HUES48 (cell line): Measurements from ENCODE around the gene TSHZ2.
"Not testable (repeated sequence)": the region's sequence is repeated elsewhere in the genome, so short reads cannot be mapped to it uniquely, and the experiment has no call there.

Experiments used
- H3K27ac ChIP-seq: one replicate; pipeline ENCODE4 v1.7.0; 2013; ENCODE audit warnings: low read depth, low read length, inconsistent platforms
- H3K27me3 ChIP-seq: 2 replicates; pipeline ENCODE4 v1.6.1; 2013; ENCODE audit warnings: mild to moderate bottlenecking, low read length; ENCODE audit not compliant: control insufficient read depth, insufficient read depth
- H3K36me3 ChIP-seq: 2 replicates; pipeline ENCODE4 v1.6.1; 2013; ENCODE audit warnings: low read length; ENCODE audit not compliant: control insufficient read depth, insufficient read depth
- H3K4me1 ChIP-seq: 2 replicates; pipeline ENCODE4 v1.6.1; 2013; ENCODE audit warnings: mild to moderate bottlenecking, low read length; ENCODE audit not compliant: control insufficient read depth, insufficient read depth
- H3K4me3 ChIP-seq: 2 replicates; pipeline ENCODE4 v1.5.1; 2013; ENCODE audit warnings: mild to moderate bottlenecking, low read depth, low read length
- H3K9ac ChIP-seq: 2 replicates; pipeline ENCODE4 v1.6.1; 2013; ENCODE audit warnings: mild to moderate bottlenecking, low read depth, low read length, moderate library complexity
- H3K9me3 ChIP-seq: 2 replicates; pipeline ENCODE4 v1.6.1; 2013; ENCODE audit warnings: low read length; ENCODE audit not compliant: control insufficient read depth, insufficient read depth

The TSHZ2 gene

GRCh38 chr20:53497246-53497645 is 525.1 kb downstream of the TSHZ2 start:
- no peak overlapping the region for H3K4me3 ChIP-seq
- H3K9ac ChIP-seq, result no peak overlapping the region
- no peaks in the 10 kb centered on the region for H3K9me3 ChIP-seq
- H3K27me3 ChIP-seq, result no peaks in the 10 kb centered on the region
- 0 out of 2 replicates have a peak, but pooled peaks cover 5% of the 10 kb centered on the region for H3K4me1 ChIP-seq
- no peak overlapping the region for H3K27ac ChIP-seq
- H3K36me3 ChIP-seq, result no peaks in the 10 kb centered on the region

- H3K9me3 ChIP-seq, result no peaks in the 10 kb centered on the region
- 0 out of 2 replicates have a peak, but pooled peaks cover 5% of the 10 kb centered on the region for H3K4me1 ChIP-seq
- H3K9ac ChIP-seq, result no peak overlapping the region
- H3K36me3 ChIP-seq, result no peaks in the 10 kb centered on the region
- no peaks in the 10 kb centered on the region for H3K27me3 ChIP-seq
- H3K4me3 ChIP-seq, result no peak overlapping the region
- H3K27ac ChIP-seq, result no peak overlapping the region
These were observed 526.2 kb downstream of the TSHZ2 start for GRCh38 chr20:53498341-53498740.

GRCh38 chr20:53500651-53501050 is 528.5 kb downstream of the TSHZ2 start:
- H3K4me3 ChIP-seq, result no peak overlapping the region
- no peaks in the 10 kb centered on the region for H3K27me3 ChIP-seq
- no peaks in the 10 kb centered on the region for H3K36me3 ChIP-seq
- no peaks in the 10 kb centered on the region for H3K4me1 ChIP-seq
- no peak overlapping the region for H3K9ac ChIP-seq
- H3K9me3 ChIP-seq, result no peaks in the 10 kb centered on the region
- no peak overlapping the region for H3K27ac ChIP-seq

- no peaks in the 10 kb centered on the region for H3K27me3 ChIP-seq
- H3K36me3 ChIP-seq, result no peaks in the 10 kb centered on the region
- no peaks in the 10 kb centered on the region for H3K9me3 ChIP-seq
- no peak overlapping the region for H3K27ac ChIP-seq
- no peak overlapping the region for H3K9ac ChIP-seq
- no peak overlapping the region for H3K4me3 ChIP-seq
- H3K4me1 ChIP-seq, result no peaks in the 10 kb centered on the region
These were observed 530.7 kb downstream of the TSHZ2 start for GRCh38 chr20:53502820-53503219.

GRCh38 chr20:53503517-53503919 is 531.4 kb downstream of the TSHZ2 start:
- Histone ChIP-seq H3K27ac (no peak overlapping the region), H3K9ac (no peak overlapping the region), H3K36me3 (no peaks in the 10 kb centered on the region), H3K4me1 (no peaks in the 10 kb centered on the region), H3K4me3 (peak overlapping the region; percentile 47; the same call in 1 of the 2 replicates), H3K27me3 (no peaks in the 10 kb centered on the region), H3K9me3 (no peaks in the 10 kb centered on the region)

- H3K9ac ChIP-seq, H3K36me3 ChIP-seq, H3K27ac ChIP-seq, H3K4me1 ChIP-seq, H3K4me3 ChIP-seq, H3K27me3 ChIP-seq, H3K9me3 ChIP-seq: not testable (repeated sequence)
These were observed 531.9 kb downstream of the TSHZ2 start for GRCh38 chr20:53504106-53504505.

- no peaks in the 10 kb centered on the region for H3K9me3 ChIP-seq
- H3K4me3 ChIP-seq, result no peak overlapping the region
These were observed 538.1 kb downstream of the TSHZ2 start for GRCh38 chr20:53510262-53510661.

GRCh38 chr20:53510704-53511103 is 538.5 kb downstream of the TSHZ2 start:
- Histone ChIP-seq H3K9ac (no peak overlapping the region), H3K27ac (no peak overlapping the region), H3K27me3 (no peaks in the 10 kb centered on the region), H3K9me3 (no peaks in the 10 kb centered on the region), H3K4me3 (no peak overlapping the region), H3K4me1 (no peaks in the 10 kb centered on the region), H3K36me3 (no peaks in the 10 kb centered on the region)

More at GRCh38 chr20:53510262-53510661, 538.1 kb downstream of the TSHZ2 start:
- H3K27me3 ChIP-seq, result no peaks in the 10 kb centered on the region
- no peaks in the 10 kb centered on the region for H3K4me1 ChIP-seq
- H3K27ac ChIP-seq, result no peak overlapping the region
- no peak overlapping the region for H3K9ac ChIP-seq
- H3K36me3 ChIP-seq, result no peaks in the 10 kb centered on the region

GRCh38 chr20:53512076-53512475 is 539.9 kb downstream of the TSHZ2 start:
- H3K27ac ChIP-seq, result no peak overlapping the region
- no peaks in the 10 kb centered on the region for H3K4me1 ChIP-seq
- H3K4me3 ChIP-seq, result no peak overlapping the region
- no peaks in the 10 kb centered on the region for H3K36me3 ChIP-seq
- no peak overlapping the region for H3K9ac ChIP-seq
- H3K27me3 ChIP-seq, result no peaks in the 10 kb centered on the region
- no peaks in the 10 kb centered on the region for H3K9me3 ChIP-seq

- H3K36me3 ChIP-seq, result no peaks in the 10 kb centered on the region
- no peak overlapping the region for H3K9ac ChIP-seq
- no peak overlapping the region for H3K4me3 ChIP-seq
- H3K9me3 ChIP-seq, result no peaks in the 10 kb centered on the region
- no peaks in the 10 kb centered on the region for H3K4me1 ChIP-seq
- no peak overlapping the region for H3K27ac ChIP-seq
- no peaks in the 10 kb centered on the region for H3K27me3 ChIP-seq
These were observed 541.0 kb downstream of the TSHZ2 start for GRCh38 chr20:53513168-53513488.

GRCh38 chr20:53513489-53514298 is 541.5 kb downstream of the TSHZ2 start:
- no peaks in the 10 kb centered on the region for H3K36me3 ChIP-seq
- H3K9me3 ChIP-seq, result no peaks in the 10 kb centered on the region
- H3K4me3 ChIP-seq, result no peak overlapping the region
- H3K27ac ChIP-seq, result no peak overlapping the region
- no peak overlapping the region for H3K9ac ChIP-seq
- no peaks in the 10 kb centered on the region for H3K4me1 ChIP-seq
- H3K27me3 ChIP-seq, result no peaks in the 10 kb centered on the region
